Uterus (tissue), 4 donors: ENCODE results near the gene SMCO1. TPM values are rescaled to one million over a fixed set of nuclear protein-coding genes. Genes with fewer than 3 reads are reported as not detected.

Source experiments
- DNase-seq, 2 donors: peaks; one replicate each; pipeline ENCODE4 v3.0.0-alpha.2; 2019 to 2020
- H3K27ac ChIP-seq, 2 donors: fragments of 200-600 bp; sonication (generic); 1 replicate in 1 of 2; 2 replicates in 1 of 2; pipeline ENCODE4 v1.5.1; 2016 to 2018
- H3K27me3 ChIP-seq, 2 donors: fragments of 200-600 bp; sonication (generic); one replicate each; pipeline ENCODE4 v1.5.1; 2018 to 2019; ENCODE audit warnings: control low read depth in 1 of 2
- H3K36me3 ChIP-seq, 2 donors: fragments of 200-600 bp; sonication (generic); one replicate each; pipeline ENCODE4 v1.5.1; 2019; ENCODE audit warnings: control low read depth in 1 of 2
- H3K4me1 ChIP-seq, 2 donors: fragments of 200-600 bp; sonication (generic); one replicate each; pipeline ENCODE4 v1.5.1; 2018 to 2019; ENCODE audit warnings: control low read depth in 1 of 2
- H3K4me3 ChIP-seq, 2 donors: fragments of 200-600 bp; sonication (generic); 1 replicate in 1 of 2; 2 replicates in 1 of 2; pipeline ENCODE4 v1.5.1; 2018 to 2019; ENCODE audit warnings: mild to moderate bottlenecking in 1 of 2
- H3K9me3 ChIP-seq, 2 donors: fragments of 200-600 bp; sonication (generic); one replicate each; pipeline ENCODE4 v1.5.1; 2019; ENCODE audit warnings: control low read depth in 1 of 2
- CTCF ChIP-seq, 4 experiments: fragments of 200-600 bp in 2 of 4; fragments of 450-650 bp in 2 of 4; sonication (generic) in 2 of 4; IDR thresholded peaks; one replicate each; pipeline ENCODE4 v1.5.1; 2016 to 2019; ENCODE audit warnings: antibody characterized with exemption in 4 of 4, mild to moderate bottlenecking in 2 of 4, moderate library complexity in 1 of 4
- POLR2A ChIP-seq, 2 donors: fragments of 450-650 bp; IDR thresholded peaks; one replicate each; pipeline ENCODE4 v1.6.1; 2016; ENCODE audit warnings: antibody characterized with exemption in 2 of 2, mild to moderate bottlenecking in 1 of 2, moderate library complexity in 1 of 2
- intact Hi-C: fragments of 100-400 bp; cut with DNase I; formaldehyde crosslinking; loops from one replicate; pipeline ENCODE4 v1.15.1; 2023; ENCODE audit warnings: low total_unique reads
- total RNA-seq, 4 donors: library from RNA; depleted of rRNA in 3 of 4; stranded (reverse); fragments of >200 nt in 3 of 4; gene quantifications; one replicate each; pipeline versions ENCODE4 v1.1.0 to v1.2.4, GENCODE V29; 2014 to 2023
- donor health status: DM: yes; HTN: yes; CAD: no.

SMCO1 gene
- total RNA-seq, 4 donors from 2014 or later = not detected

- peak; percentile 94 to 95 for DNase-seq
- Histone ChIP-seq H3K27me3 (no peaks in the 10 kb centered on the region), H3K4me1 (no peaks in the 10 kb centered on the region), H3K27ac (peak within 1 kb of the TSS; percentile 91 to 99), H3K4me3 (peak within 1 kb of the TSS; percentile 77 to 98), H3K9me3 (no peaks in the 10 kb centered on the region), H3K36me3 (no peaks in the 10 kb centered on the region)
- intact Hi-C loops = no loop called here
- TF ChIP-seq POLR2A (IDR thresholded peaks at IDR 0.05) = peak; percentile 78 to 92
- peak in 2 of 4 experiments; percentile 5 to 35 for TF ChIP-seq CTCF (IDR thresholded peaks at IDR 0.05)
Measured at GRCh38 chr3:196503196-196504076, 11.7 kb downstream of the SMCO1 start, which contains the start of gene RNF168. Gene RNF168 (minus strand): TSS chr3:196503768. CDS start chr3:196503173, 595 bp downstream.

GRCh38 chr3:196502775-196503195 is 12.4 kb downstream of the SMCO1 start:
- TF ChIP-seq POLR2A (IDR thresholded peaks at IDR 0.05) = no peak
- TF ChIP-seq CTCF (IDR thresholded peaks at IDR 0.05) = no peak
- DNase-seq = peak; percentile 55 to 71
- intact Hi-C loops = no loop called here
- Histone ChIP-seq H3K4me3 (peak overlapping the region; percentile 77 to 98), H3K9me3 (no peaks in the 10 kb centered on the region), H3K36me3 (no peaks in the 10 kb centered on the region), H3K4me1 (no peaks in the 10 kb centered on the region), H3K27ac (peak overlapping the region; percentile 91 to 99), H3K27me3 (no peaks in the 10 kb centered on the region)

GRCh38 chr3:196501316-196502044 is 13.7 kb downstream of the SMCO1 start:
- H3K36me3 ChIP-seq = no peaks in the 10 kb centered on the region
- no peak for DNase-seq
- intact Hi-C loops = no loop called here
- no peak for TF ChIP-seq CTCF (IDR thresholded peaks at IDR 0.05)
- TF ChIP-seq POLR2A (IDR thresholded peaks at IDR 0.05) = no peak
- H3K9me3 ChIP-seq = no peaks in the 10 kb centered on the region
- no peaks in the 10 kb centered on the region for H3K27me3 ChIP-seq
- H3K4me3 ChIP-seq = peak overlapping the region; percentile 77 to 98
- peak overlapping the region; percentile 91 to 99 for H3K27ac ChIP-seq
- no peaks in the 10 kb centered on the region for H3K4me1 ChIP-seq

GRCh38 chr3:196499807-196500524 is 15.2 kb downstream of the SMCO1 start:
- intact Hi-C loops = no loop called here

More at GRCh38 chr3:196499807-196500524, 15.2 kb downstream of the SMCO1 start:
- H3K27me3 ChIP-seq = no peaks in the 10 kb centered on the region
- no peak for DNase-seq
- H3K27ac ChIP-seq = peak overlapping the region in 1 of 2 donors; percentile 5
- TF ChIP-seq CTCF (IDR thresholded peaks at IDR 0.05) (no peak), POLR2A (IDR thresholded peaks at IDR 0.05) (no peak)
- H3K4me1 ChIP-seq = no peaks in the 10 kb centered on the region
- H3K9me3 ChIP-seq = no peaks in the 10 kb centered on the region
- no peaks in the 10 kb centered on the region for H3K36me3 ChIP-seq
- H3K4me3 ChIP-seq = peak overlapping the region; percentile 77 to 98
